HG02610 (cell line): Measurements from ENCODE around the gene PDK1.

Experiments used
- ATAC-seq: cut with Tn5 transposase; IDR thresholded peaks from one replicate; pipeline ENCODE4 v1.9.1; 2021; ENCODE audit warnings: mild to moderate bottlenecking, moderate library complexity; ENCODE audit not compliant: unreplicated experiment

PDK1 gene

GRCh38 chr2:172639256-172639655 lies 83.4 kb downstream of the PDK1 start:
- no peak for ATAC-seq

DNA sequence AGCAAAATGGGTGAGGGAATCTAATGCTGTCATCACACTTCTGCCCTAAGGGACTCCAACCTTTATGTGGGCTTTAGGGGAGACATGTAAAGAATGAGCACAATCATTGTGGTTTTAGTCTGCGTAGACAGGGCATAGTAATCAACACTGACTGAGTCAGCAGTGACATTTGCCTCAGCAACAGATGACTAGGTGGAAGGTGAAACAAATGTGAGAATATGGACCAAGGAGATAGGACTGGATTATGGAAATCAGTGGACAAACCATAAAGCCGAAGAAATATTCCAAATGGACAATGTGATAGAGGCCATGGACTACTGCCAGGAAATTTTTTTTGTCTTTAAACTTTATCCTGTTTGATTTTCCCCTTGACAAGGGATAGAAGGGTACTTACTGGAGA lies 83.9 kb downstream of the PDK1 start:
- ATAC-seq = no peak

GRCh38 chr2:172640389-172640788 lies 84.5 kb downstream of the PDK1 start:
- no peak for ATAC-seq

- no peak for ATAC-seq
These were observed 86.6 kb downstream of the PDK1 start for GRCh38 chr2:172642301-172643020.

DNA sequence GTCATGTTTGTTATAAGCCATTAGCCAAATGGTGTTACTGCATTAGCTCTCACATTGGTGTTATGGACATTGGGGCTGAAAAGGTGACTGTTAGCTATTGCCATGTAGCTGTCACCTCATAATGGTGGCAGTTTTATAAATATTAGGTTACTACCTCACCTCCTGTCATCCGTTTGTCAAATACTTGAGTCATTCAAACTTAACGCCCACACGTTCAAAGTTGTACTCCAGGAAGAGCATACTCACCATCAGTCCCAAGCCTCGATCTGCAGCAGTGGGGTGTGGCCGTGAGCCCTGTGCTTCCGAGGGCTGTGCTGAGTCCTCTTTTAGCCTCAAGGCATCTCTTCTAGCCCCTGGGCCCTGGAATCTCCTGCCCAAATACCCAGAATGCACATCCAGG lies 87.3 kb downstream of the PDK1 start:
- ATAC-seq = no peak

DNA sequence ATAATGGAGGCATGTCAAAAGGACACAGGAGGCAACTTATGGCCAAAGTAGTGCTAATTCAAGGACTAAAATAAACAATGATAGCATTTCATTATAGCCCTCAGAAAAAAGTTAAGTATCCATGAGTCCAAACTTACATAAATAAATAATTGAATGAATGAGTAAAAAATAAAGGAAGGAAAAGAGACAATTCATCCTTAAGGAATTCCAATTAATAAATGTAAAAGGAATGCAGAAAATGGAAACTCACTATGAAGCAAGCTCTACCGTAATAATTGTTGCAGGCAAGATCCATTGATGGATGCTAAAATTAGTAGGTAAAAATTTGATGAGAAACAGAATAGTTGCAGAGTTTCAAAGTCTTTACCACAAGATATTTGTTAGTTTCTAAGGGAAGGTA lies 91.5 kb downstream of the PDK1 start:
- no peak for ATAC-seq

DNA sequence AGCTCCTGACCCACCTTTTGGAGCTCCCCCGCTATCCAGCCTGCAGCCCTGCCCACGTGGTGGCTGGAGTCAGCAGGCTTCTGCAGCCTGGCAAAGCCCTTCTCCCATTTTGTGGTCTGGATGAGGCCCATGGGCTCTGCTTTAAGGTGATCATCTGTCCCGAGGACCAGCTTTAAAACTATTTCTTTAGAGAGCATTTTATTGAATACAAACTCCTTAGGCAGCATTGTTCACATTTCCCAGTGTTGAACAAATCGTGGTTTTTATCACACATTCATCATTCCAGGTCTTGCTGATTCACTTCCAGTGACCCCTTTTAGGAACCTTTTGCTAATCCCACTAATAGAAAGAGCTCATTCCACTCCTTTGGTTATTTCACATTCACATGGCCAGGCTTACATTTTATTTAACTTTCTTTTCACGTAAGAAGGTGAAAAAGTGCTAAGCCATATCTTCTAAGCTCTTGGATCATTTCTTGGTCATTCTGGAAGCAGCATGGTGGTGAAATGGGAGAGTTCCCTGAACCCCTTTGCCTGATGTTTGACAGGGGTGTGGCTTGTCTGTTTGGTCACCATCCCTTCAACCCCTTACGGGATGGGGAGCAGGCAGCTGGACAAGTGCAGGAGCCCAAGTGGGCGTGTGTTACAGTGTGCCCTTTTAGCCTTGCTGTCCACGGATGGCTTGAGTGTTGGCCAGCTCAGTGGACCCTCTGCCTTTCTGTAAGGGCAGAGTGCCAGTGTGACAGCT lies 99.4 kb downstream of the PDK1 start:
- no peak for ATAC-seq

DNA sequence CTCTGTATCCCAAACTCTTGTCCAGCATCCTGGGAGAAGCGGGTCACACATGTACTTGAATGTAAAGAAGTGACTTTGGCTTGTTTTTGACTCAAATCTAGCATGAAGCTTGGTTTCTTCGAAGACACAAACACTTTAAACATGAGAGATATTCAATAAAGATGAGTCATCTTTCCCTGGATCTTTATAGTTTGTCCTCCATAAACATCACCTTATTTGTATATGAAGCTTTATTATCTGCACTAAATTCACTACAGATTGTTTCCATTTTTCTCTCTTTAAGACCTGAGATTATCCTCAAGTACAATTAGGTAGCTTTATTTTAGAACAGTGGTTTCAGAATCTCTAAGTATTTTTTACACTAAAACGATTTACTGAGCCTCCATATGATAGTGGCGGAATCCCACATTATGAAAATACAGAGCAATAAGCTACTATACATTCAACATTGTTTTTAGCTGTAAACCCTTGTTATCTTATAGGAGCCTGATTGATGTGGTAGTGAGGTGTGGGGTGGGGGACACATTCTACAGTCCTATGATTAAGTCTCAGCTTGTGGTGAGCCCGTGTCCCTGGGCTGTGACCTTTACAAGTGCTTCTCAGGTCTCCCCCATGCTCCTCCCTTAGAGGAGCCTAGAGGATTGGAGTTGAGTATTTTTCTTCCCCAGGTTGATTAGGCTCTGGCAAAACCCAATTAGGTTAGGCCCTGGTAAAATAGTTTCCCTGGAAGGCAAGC lies 100.1 kb downstream of the PDK1 start:
- no peak for ATAC-seq
